Fibroblast of skin of right biceps (primary cell): ENCODE data around the gene CLEC2L.

Experiments used
- DNase-seq: peaks from one replicate; pipeline ENCODE4 v3.0.0-alpha.2; 2013

The CLEC2L gene

GRCh38 chr7:139559364-139560105 lies 36.0 kb downstream of the CLEC2L start:
- no peak for DNase-seq

GRCh38 chr7:139560199-139560598 lies 36.7 kb downstream of the CLEC2L start:
- no peak for DNase-seq

GRCh38 chr7:139560678-139561077 lies 37.2 kb downstream of the CLEC2L start:
- no peak for DNase-seq

GRCh38 chr7:139562491-139562890 lies 39.0 kb downstream of the CLEC2L start:
- DNase-seq = no peak

- no peak for DNase-seq
Measured at GRCh38 chr7:139562961-139563565, 39.6 kb downstream of the CLEC2L start.

- DNase-seq = no peak
Measured at GRCh38 chr7:139563856-139564255, 40.4 kb downstream of the CLEC2L start.

GRCh38 chr7:139566075-139566474 lies 42.6 kb downstream of the CLEC2L start:
- DNase-seq = no peak

GRCh38 chr7:139566736-139567646 lies 43.5 kb downstream of the CLEC2L start:
- no peak for DNase-seq

- no peak for DNase-seq
Measured at GRCh38 chr7:139567647-139568345, 44.3 kb downstream of the CLEC2L start.

GRCh38 chr7:139568346-139568675 lies 44.8 kb downstream of the CLEC2L start:
- no peak for DNase-seq

GRCh38 chr7:139568813-139569490 lies 45.5 kb downstream of the CLEC2L start:
- DNase-seq = no peak

GRCh38 chr7:139570119-139570518 lies 46.6 kb downstream of the CLEC2L start:
- DNase-seq = no peak

GRCh38 chr7:139570626-139571025 lies 47.1 kb downstream of the CLEC2L start:
- no peak for DNase-seq

- no peak for DNase-seq
Measured at GRCh38 chr7:139571190-139571589, 47.7 kb downstream of the CLEC2L start.

- DNase-seq = no peak
Measured at GRCh38 chr7:139571651-139572050, 48.2 kb downstream of the CLEC2L start.

GRCh38 chr7:139572071-139572470 lies 48.6 kb downstream of the CLEC2L start:
- DNase-seq = no peak

- DNase-seq = no peak
Measured at GRCh38 chr7:139572704-139573385, 49.4 kb downstream of the CLEC2L start.

GRCh38 chr7:139573871-139574270 lies 50.4 kb downstream of the CLEC2L start:
- no peak for DNase-seq

- DNase-seq = no peak
Measured at GRCh38 chr7:139574618-139575337, 51.3 kb downstream of the CLEC2L start.

GRCh38 chr7:139575338-139575680 lies 51.8 kb downstream of the CLEC2L start:
- DNase-seq = no peak
